ENCODE measurements around the gene PRPF6.

DNA sequence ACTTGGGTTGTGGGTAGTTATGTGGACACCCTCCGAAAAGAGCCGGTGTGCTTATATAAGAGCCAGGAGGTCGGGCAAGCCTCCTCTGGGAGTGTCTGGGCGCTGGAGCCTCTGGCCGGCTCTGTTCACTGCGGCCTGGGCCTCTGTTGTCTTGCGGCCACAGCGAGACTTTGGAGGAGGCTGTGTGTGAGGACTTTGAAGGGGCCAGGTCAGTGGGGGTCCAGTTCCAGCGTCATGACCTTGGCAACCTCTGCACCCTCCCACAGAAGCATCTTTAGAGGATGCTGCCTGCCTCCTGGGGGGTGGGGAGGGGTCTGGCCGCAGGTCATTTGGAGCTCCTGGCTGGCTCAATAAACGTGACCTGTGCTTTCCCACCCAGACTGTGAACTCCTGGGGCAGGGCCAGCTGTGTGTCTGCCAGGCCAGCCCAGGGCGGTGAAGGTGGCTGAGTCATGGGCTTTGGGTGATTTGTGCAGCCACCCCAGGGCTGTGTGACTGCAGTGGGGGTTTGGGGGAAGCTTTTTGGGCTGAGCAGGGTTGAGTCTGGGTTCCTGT is 83.3 kb downstream of the PRPF6 start:
- TF ChIP-seq, protein P1, sequence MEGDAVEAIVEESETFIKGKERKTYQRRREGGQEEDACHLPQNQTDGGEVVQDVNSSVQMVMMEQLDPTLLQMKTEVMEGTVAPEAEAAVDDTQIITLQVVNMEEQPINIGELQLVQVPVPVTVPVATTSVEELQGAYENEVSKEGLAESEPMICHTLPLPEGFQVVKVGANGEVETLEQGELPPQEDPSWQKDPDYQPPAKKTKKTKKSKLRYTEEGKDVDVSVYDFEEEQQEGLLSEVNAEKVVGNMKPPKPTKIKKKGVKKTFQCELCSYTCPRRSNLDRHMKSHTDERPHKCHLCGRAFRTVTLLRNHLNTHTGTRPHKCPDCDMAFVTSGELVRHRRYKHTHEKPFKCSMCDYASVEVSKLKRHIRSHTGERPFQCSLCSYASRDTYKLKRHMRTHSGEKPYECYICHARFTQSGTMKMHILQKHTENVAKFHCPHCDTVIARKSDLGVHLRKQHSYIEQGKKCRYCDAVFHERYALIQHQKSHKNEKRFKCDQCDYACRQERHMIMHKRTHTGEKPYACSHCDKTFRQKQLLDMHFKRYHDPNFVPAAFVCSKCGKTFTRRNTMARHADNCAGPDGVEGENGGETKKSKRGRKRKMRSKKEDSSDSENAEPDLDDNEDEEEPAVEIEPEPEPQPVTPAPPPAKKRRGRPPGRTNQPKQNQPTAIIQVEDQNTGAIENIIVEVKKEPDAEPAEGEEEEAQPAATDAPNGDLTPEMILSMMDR (conservative IDR thresholded peaks at IDR 0.05 in 1 of 2, IDR thresholded peaks at IDR 0.05 in 1 of 2; ENCODE audit: extremely low read depth in 1 of 2, insufficient read depth in 1 of 2, low read depth in 1 of 2, low read length in 2 of 2) = no peak
- no peak for TF ChIP-seq EZH2 (IDR thresholded peaks at IDR 0.05; ENCODE audit: borderline replicate concordance, low read length)

Measured in mammary epithelial cell (primary cell).